Measurements from ENCODE around the gene OR11H1.
"Not testable (repeated sequence)": the region's sequence is repeated elsewhere in the genome, so short reads cannot be mapped to it uniquely, and the experiment has no call there.

Gene OR11H1
- 0 reads per million in 2 donors for total RNA-seq

DNA sequence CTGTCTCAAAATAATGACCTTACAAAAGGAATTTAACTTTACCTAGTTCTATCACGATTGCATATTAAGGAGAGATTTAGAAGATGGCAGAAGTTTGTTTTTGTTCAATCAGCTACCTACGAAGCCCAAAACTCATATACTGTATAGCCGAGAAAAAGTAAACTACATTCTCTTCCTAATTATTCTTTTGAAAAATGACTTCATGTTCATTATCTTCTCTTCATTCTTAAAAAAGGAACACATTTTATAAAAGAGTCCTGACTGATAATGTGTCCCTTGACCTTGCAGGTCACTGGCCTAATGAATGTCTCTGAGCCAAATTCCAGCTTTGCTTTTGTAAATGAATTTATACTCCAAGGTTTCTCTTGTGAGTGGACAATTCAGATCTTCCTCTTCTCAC lies at the start of gene OR11H1:
OR11H1 (plus strand) TSS at position 301 of the 400 bp plus-strand sequence; CDS start at position 301, 0 bp downstream.
- DNase-seq, result not testable (repeated sequence)

- DNase-seq, result not testable (repeated sequence)
Measured at GRCh38 chr22:15509967-15510366, 18.0 kb upstream of the OR11H1 start.

DNA sequence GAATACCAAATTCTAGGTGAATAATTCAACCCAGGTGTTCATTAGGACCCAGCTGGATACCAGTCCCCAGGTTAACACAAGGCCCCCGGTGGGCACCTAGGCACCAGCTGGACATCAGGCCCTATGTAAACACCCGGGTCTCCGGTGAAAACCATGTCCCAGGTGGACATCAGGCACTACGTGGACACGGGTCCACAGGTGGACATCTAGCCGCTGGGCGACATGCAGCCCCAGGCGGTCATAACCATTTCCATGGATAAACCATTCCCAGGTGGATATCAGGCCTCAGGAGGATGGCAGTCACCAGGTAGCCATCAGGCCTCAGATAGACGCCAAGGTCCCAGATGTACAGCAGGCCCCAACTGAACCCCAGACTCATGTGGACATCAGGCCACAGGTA lies 12.1 kb upstream of the OR11H1 start:
- DNase-seq, result not testable (repeated sequence)

DNA sequence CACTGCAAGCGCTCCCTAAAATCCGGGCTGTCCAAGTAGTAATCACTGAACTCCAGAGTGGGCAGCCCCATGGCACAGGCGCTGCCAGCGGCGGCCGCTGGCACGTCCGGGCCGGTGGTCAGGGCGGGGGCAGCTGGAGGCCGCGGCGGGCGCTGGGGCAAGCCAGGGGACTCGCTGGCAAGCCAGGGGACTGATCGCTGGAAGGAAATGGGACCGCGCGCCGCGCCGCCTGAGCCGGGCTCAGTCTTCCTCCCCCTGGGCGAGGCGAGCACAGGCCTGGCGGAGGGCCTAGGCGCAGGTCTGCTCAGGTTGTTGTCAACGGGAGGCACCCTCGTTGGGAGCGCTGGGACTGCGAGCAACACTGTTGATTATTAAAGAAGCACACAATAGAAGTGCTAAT lies 25.8 kb downstream of the OR11H1 start:
- DNase-seq, result not testable (repeated sequence)

DNA sequence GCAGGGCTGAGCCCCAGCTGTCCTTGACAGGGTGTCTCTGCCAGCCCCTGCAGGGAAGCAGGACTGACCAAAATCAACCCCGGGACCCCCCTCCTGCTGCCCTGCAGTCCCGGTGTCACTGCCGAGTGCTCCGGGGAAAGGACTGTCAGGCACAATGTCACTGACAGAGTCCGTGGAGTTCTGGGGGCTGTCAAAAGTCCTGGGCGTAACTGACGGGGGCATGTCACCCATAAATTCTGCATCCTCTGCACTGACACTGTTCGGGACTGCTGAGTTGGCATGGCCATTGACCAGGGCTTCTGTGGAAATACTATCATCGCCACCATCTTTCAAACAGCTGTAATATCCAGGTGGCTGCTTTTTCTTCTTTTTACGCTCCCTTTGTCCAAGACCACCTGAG lies 35.5 kb downstream of the OR11H1 start:
- not testable (repeated sequence) for DNase-seq

DNA sequence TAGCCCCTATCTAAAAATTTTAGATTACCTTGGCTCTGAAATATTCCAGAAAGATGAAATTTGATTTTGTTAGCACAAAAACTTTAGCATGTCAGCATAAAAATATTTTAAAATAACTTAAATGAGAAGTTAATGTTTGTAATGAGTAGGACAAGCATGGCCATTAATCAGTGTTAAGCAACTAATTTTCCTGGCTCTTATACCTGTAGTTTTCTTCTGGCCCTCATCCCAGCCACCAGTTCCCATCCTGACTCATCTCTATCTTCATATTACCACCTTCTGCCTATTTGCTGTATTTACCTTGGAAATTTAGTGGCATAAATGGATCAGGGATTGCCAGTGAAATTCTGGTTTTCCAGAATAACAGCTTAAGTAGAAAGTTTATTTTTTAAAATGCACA lies 37.1 kb downstream of the OR11H1 start:
- not testable (repeated sequence) for DNase-seq
